Amniotic epithelial cell (primary cell): ENCODE data around the gene SLC35B3.

Experiments
- DNase-seq: peaks from one replicate; pipeline ENCODE4 v3.0.0-alpha.2; 2010; ENCODE audit warnings: low read depth

Gene SLC35B3

GRCh38 chr6:8414844-8415243, 20.5 kb downstream of the SLC35B3 start:
- no peak for DNase-seq

DNA sequence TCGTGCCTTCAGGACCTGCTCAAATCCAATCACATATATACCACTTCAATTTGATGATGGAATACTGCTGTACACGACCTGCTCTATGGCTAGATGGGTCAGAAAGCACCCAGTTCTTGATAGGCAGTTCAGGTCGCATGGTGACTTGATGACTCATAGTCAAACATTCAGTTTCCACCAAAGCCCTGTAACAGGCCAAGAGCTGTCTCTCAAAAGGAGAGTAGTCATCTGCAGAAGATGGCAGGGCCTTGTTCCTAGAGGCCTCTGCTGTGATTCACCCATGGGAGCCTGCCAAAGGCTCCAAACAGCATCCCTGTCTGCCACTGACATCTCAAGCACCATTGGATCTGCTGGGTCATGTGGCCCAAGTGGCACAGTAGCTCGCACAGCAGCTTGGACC, 29.4 kb downstream of the SLC35B3 start:
- DNase-seq = peak; percentile 17

- no peak for DNase-seq
Observed at GRCh38 chr6:8402546-8402945, 32.8 kb downstream of the SLC35B3 start.

DNA sequence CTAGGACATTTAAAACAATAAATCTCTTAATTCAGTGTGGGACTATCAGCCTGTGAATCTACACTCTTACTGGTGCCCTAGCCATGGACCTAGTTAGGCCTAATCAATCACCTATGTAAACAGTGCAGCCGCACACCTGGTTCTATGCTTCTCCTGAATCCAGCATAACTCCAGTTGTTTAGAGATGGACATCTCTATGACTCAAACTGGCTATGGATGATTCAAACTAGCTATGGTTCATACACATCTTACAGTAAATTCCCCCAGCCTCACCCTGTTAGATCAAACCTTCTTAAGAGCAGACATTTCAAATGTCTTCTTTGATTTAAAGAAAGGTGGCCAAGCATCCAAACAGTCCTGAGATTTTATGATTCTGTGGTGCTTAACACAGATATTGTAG, 34.7 kb downstream of the SLC35B3 start:
- DNase-seq = peak; percentile 0

DNA sequence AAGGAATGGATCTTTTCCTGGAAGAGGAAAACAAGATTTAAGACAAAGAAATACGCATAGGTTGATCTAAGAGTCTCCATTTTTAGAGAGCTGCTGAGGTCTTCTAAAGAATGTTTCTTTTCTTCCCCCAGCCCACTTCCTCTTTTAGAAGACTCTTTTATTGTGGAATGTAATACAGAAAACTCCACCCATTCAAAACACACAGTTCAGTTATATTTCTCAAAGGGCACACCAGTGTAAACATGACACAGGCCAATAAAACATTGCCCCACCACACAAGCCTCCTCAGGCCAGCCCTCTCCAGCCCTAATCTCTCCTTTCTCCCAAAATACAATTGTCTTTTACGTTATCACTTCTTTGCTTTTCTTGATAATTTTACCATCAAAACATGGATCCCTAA, 42.8 kb downstream of the SLC35B3 start:
- DNase-seq = no peak

DNA sequence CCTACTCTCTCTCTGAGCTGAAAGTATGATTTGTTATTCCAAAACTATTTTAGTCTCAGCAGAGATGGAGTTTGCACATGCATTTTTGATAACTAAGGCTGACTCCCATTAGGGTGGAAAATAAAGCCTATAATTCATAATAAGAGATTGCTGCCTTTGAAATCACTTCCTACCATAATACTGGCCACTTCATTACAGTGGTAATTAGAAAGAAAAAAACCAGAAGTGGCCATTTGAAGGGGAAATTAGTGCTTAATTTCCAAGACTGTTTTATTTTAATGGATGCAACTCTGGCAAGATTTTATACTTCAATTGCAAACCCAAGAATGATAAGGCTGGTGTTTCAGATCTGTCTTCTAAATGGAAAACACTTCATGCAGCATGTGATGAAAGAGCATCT, 43.4 kb downstream of the SLC35B3 start:
- no peak for DNase-seq

GRCh38 chr6:8389036-8389818, 46.1 kb downstream of the SLC35B3 start:
- no peak for DNase-seq

DNA sequence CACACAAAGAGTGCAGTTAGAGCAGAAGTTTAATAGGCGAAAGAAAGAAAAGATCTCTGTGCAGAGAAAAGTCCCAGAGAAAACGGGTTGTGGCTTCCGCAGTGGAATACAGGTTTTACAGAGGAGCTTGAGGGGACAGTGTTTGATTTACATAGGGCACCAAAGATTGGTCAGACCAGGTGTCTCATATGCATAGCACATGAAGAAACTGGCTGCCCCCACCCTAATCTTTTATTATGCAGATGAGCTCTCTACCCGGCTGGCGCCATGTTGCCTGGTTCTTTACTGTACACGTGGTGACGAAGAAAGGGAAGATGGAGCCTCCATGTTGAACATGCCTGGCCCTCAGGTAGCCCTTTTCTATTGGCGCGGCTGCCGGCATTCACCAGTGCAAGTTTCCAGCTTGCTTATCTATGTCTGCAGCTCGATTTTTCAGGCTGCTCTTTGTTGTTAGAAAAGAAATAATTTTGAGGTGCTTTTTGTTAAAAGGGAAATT, 47.4 kb downstream of the SLC35B3 start:
- no peak for DNase-seq

- DNase-seq = no peak
Observed at GRCh38 chr6:8383584-8383983, 51.8 kb downstream of the SLC35B3 start.

- DNase-seq = no peak
Observed at GRCh38 chr6:8382434-8382833, 52.9 kb downstream of the SLC35B3 start.

DNA sequence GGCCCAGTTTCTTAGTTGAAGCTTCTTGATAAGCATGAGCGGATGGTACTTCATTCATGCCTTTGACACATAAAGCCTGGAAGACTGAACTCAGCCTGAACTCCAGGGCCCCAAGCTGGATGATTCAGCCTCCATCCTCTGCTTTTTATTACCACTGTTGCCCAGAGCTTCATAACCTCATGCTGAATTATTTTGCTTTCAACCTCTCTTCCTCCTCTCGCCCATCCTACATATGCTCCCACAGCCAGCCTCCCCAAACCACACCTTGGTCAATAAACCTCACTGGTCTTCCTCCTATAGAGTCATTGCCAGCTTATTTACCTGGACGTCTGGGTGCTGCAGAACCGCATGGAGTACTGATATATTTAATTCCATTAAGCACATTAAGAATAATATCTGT, 59.4 kb downstream of the SLC35B3 start:
- DNase-seq = no peak
